ENCODE measurements around the gene GRAP.
"Not testable (repeated sequence)": the region's sequence is repeated elsewhere in the genome, so short reads cannot be mapped to it uniquely, and the experiment has no call there.

GRCh38 chr17:19037547-19037946 lies 9.2 kb downstream of the GRAP start:
- TF ChIP-seq, protein P1, sequence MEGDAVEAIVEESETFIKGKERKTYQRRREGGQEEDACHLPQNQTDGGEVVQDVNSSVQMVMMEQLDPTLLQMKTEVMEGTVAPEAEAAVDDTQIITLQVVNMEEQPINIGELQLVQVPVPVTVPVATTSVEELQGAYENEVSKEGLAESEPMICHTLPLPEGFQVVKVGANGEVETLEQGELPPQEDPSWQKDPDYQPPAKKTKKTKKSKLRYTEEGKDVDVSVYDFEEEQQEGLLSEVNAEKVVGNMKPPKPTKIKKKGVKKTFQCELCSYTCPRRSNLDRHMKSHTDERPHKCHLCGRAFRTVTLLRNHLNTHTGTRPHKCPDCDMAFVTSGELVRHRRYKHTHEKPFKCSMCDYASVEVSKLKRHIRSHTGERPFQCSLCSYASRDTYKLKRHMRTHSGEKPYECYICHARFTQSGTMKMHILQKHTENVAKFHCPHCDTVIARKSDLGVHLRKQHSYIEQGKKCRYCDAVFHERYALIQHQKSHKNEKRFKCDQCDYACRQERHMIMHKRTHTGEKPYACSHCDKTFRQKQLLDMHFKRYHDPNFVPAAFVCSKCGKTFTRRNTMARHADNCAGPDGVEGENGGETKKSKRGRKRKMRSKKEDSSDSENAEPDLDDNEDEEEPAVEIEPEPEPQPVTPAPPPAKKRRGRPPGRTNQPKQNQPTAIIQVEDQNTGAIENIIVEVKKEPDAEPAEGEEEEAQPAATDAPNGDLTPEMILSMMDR (IDR thresholded peaks at IDR 0.05), result not testable (repeated sequence)
- TF ChIP-seq REST (IDR thresholded peaks at IDR 0.05; ENCODE audit: insufficient read depth in 1 of 2, low read depth in 2 of 2, low read length in 1 of 2); POLR2AphosphoS5 (IDR thresholded peaks at IDR 0.05; ENCODE audit: low read depth, low read length); SIN3A (IDR thresholded peaks at IDR 0.05; ENCODE audit: borderline replicate concordance, insufficient read depth, low read depth, low read length); TCF7L2 (IDR thresholded peaks at IDR 0.05; ENCODE audit: low read depth, low read length): not testable (repeated sequence)

All from Panc1 (cell line).